GM18508 (cell line): ENCODE data around the gene DBP.

Source experiments
- ATAC-seq: cut with Tn5 transposase; IDR thresholded peaks from one replicate; pipeline ENCODE4 v1.9.1; 2021; ENCODE audit warnings: moderate number of reproducible peaks; ENCODE audit not compliant: insufficient read depth, unreplicated experiment

The DBP gene

GRCh38 chr19:48615231-48616040, 21.7 kb downstream of the DBP start:
- no peak for ATAC-seq

GRCh38 chr19:48614436-48615230, 22.5 kb downstream of the DBP start, which contains the start of gene FAM83E:
Gene FAM83E, minus strand, starts transcription at chr19:48615076. Its CDS starts 1,704 bp downstream, at chr19:48613372.
- ATAC-seq, result no peak

- no peak for ATAC-seq
Observed at GRCh38 chr19:48613852-48614435, 23.2 kb downstream of the DBP start.

GRCh38 chr19:48613024-48613851, 23.9 kb downstream of the DBP start:
- ATAC-seq, result no peak

- ATAC-seq, result no peak
Observed at GRCh38 chr19:48611872-48612271, 25.3 kb downstream of the DBP start.

GRCh38 chr19:48609571-48610108, 27.5 kb downstream of the DBP start:
- ATAC-seq, result no peak

- ATAC-seq, result no peak
Observed at GRCh38 chr19:48608798-48609263, 28.3 kb downstream of the DBP start.

GRCh38 chr19:48607359-48607755, 29.8 kb downstream of the DBP start:
- no peak for ATAC-seq

- no peak for ATAC-seq
Observed at GRCh38 chr19:48606463-48607358, 30.5 kb downstream of the DBP start, which contains the start of gene SPACA4. Gene SPACA4, plus strand, starts transcription at chr19:48606742. Its CDS starts 237 bp downstream, at chr19:48606979.

- ATAC-seq, result no peak
Observed at GRCh38 chr19:48603850-48604249, 33.3 kb downstream of the DBP start.

- no peak for ATAC-seq
Observed at GRCh38 chr19:48603449-48603848, 33.7 kb downstream of the DBP start.

- no peak for ATAC-seq
Observed at GRCh38 chr19:48603001-48603400, 34.2 kb downstream of the DBP start.

GRCh38 chr19:48600679-48601417, 36.3 kb downstream of the DBP start:
- no peak for ATAC-seq

- no peak for ATAC-seq
Observed at GRCh38 chr19:48598996-48599700, 38.0 kb downstream of the DBP start.

- ATAC-seq, result no peak
Observed at GRCh38 chr19:48596679-48597465, 40.3 kb downstream of the DBP start.

GRCh38 chr19:48596237-48596636, 40.9 kb downstream of the DBP start:
- ATAC-seq, result no peak

- ATAC-seq, result no peak
Observed at GRCh38 chr19:48595833-48596232, 41.3 kb downstream of the DBP start.
